Keratinocyte (primary cell): ENCODE results near the gene RET. TPM values are rescaled to one million over a fixed set of nuclear protein-coding genes. Genes with fewer than 3 reads are reported as not detected.

Experiments used
- DNase-seq: peaks from one replicate; pipeline ENCODE4 v3.0.0-alpha.2; 2011; ENCODE audit warnings: low read depth, missing footprints, low spot score
- FAIRE-seq: peaks from 2 replicates; lab custom pipeline; 2011; peaks lifted over from hg19 to GRCh38; lab: Jason Lieb, UNC
- H2AFZ ChIP-seq: 2 replicates; pipeline ENCODE4 v1.6.0; 2012; ENCODE audit warnings: low read length, control low read depth, inconsistent platforms; ENCODE audit not compliant: control insufficient read depth
- H3K27ac ChIP-seq: 2 replicates; pipeline ENCODE4 v1.5.1; 2011; ENCODE audit warnings: low read length; ENCODE audit not compliant: control insufficient read depth, insufficient read depth
- H3K27me3 ChIP-seq: 3 replicates; pipeline ENCODE4 v1.6.0; 2011; ENCODE audit warnings: low read length; ENCODE audit not compliant: control insufficient read depth, insufficient read depth; ENCODE audit errors: extremely low read depth
- H3K36me3 ChIP-seq, 2 experiments: 2 replicates in 1 of 2; 3 replicates in 1 of 2; pipeline ENCODE4 v1.5.1; 2011; ENCODE audit warnings: low read length in 2 of 2, mild to moderate bottlenecking in 1 of 2; ENCODE audit not compliant: control insufficient read depth in 2 of 2, insufficient read depth in 2 of 2; ENCODE audit errors: extremely low read depth in 1 of 2
- H3K4me1 ChIP-seq: 3 replicates; pipeline ENCODE4 v1.5.1; 2011; ENCODE audit warnings: low read length; ENCODE audit not compliant: control insufficient read depth, insufficient read depth; ENCODE audit errors: extremely low read depth
- H3K4me2 ChIP-seq: 3 replicates; pipeline ENCODE4 v1.6.0; 2011; ENCODE audit warnings: low read depth, low read length; ENCODE audit not compliant: control insufficient read depth, insufficient read depth; ENCODE audit errors: extremely low read depth
- H3K4me3 ChIP-seq, 3 experiments: fragments of 200-600 bp in 1 of 3; sonication (generic) in 1 of 3; 2 replicates in 2 of 3; 3 replicates in 1 of 3; pipeline ENCODE4 v1.5.1; 2011 to 2016; ENCODE audit warnings: low read length in 3 of 3, mild to moderate bottlenecking in 3 of 3, control low read depth in 2 of 3, inconsistent platforms in 1 of 3, low read depth in 1 of 3, mixed read lengths in 1 of 3, mixed run types in 1 of 3, moderate library complexity in 1 of 3; ENCODE audit not compliant: control insufficient read depth in 2 of 3, insufficient read depth in 2 of 3; ENCODE audit errors: extremely low read depth in 1 of 3
- H3K79me2 ChIP-seq: 2 replicates; pipeline ENCODE4 v1.6.0; 2012; ENCODE audit warnings: low read length; ENCODE audit not compliant: control insufficient read depth, insufficient read depth
- H3K9ac ChIP-seq: 3 replicates; pipeline ENCODE4 v1.6.0; 2011; ENCODE audit warnings: low read length; ENCODE audit not compliant: control insufficient read depth, insufficient read depth; ENCODE audit errors: extremely low read depth
- H3K9me1 ChIP-seq: 3 replicates; pipeline ENCODE4 v1.6.0; 2011; ENCODE audit warnings: low read length; ENCODE audit not compliant: control insufficient read depth, insufficient read depth; ENCODE audit errors: extremely low read depth
- H3K9me3 ChIP-seq: 2 replicates; pipeline ENCODE4 v1.5.1; 2012; ENCODE audit warnings: low read depth, low read length; ENCODE audit not compliant: control insufficient read depth
- H4K20me1 ChIP-seq: 3 replicates; pipeline ENCODE4 v1.6.0; 2011; ENCODE audit warnings: low read length; ENCODE audit not compliant: control insufficient read depth, insufficient read depth; ENCODE audit errors: extremely low read depth
- EZH2 ChIP-seq: IDR thresholded peaks from one replicate; pipeline ENCODE4 v1.6.1; 2012; ENCODE audit warnings: inconsistent platforms, mild to moderate bottlenecking, low read length, moderate library complexity
- dilution Hi-C: fragments of 300-500 bp; cut with MboI; formaldehyde crosslinking; loops from one replicate; pipeline ENCODE4 v1.7.0; 2020; ENCODE audit warnings: low sequenced_read_pairs; ENCODE audit not compliant: extremely low pct_ligation_motif_present
- polyA plus RNA-seq, 5 experiments: library from polyadenylated mRNA; depleted of rRNA in 3 of 5; stranded (reverse) in 3 of 5; stranded (forward) in 1 of 5; unstranded in 1 of 5; fragments of >200 nt; gene quantifications; 1 replicate in 1 of 5; 2 replicates in 3 of 5; 3 replicates in 1 of 5; pipeline versions ENCODE4 v1.2.1 to v1.2.3, GENCODE V29; 2011 to 2012; ENCODE audit warnings: missing spikeins in 2 of 5, low read depth in 1 of 5, low replicate concordance in 1 of 5
- TF ChIP-seq, protein P1 (sequence below), 3 experiments: IDR thresholded peaks in 1 of 3; conservative IDR thresholded peaks in 1 of 3; optimal IDR thresholded peaks in 1 of 3; 2 replicates in 2 of 3; 3 replicates in 1 of 3; pipeline versions ENCODE3 to v1.5.1; 2011; ENCODE audit warnings: low read length in 3 of 3, mild to moderate bottlenecking in 3 of 3, moderate library complexity in 2 of 3, control low read depth in 1 of 3, inconsistent platforms in 1 of 3; ENCODE audit not compliant: insufficient read depth in 2 of 3; ENCODE audit errors: extremely low read depth in 1 of 3

The RET gene
- polyA plus RNA-seq, 1 donor (not counting 4 experiments of a cell fraction or from before 2014, with no cell fraction given), result 0.21 TPM

DNA sequence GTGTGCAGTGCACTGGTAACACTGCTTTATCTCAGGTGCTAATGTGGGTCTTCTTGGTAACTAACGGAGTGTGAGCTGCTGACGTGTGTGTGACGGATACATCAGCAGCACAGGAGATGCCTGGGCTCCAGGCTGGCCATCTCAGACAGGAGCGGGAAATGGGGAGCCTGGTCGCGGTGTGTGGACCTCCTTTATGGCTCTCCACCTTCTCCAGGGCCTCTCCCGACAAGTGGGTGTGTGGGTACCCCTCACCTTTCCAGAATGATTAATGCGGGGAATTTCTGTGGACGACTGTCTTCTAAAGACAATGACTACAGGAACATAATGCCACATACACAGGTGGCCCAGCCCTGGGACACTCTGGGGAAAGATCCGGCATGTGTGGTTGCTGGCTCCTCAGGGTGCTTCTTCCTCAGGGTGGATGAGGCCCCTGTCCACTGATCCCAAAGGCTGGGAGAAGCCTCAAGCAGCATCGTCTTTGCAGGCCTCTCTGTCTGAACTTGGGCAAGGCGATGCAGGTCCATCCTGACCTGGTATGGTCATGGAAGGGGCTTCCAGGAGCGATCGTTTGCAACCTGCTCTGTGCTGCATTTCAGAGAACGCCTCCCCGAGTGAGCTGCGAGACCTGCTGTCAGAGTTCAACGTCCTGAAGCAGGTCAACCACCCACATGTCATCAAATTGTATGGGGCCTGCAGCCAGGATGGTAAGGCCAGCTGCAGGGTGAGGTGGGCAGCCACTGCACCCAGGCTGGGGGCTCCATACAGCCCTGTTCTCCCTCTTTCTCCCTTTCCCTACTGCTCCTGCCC, 41.1 kb downstream of the RET start:
- FAIRE-seq (no peak), DNase-seq (no peak)
- no peak overlapping the region for H3K4me2 ChIP-seq
- H3K9me1 ChIP-seq, result no peaks in the 10 kb centered on the region
- no peak overlapping the region for H3K9ac ChIP-seq
- no peaks in the 10 kb centered on the region for H3K9me3 ChIP-seq
- no peak overlapping the region for H2AFZ ChIP-seq
- no peaks in the 10 kb centered on the region for H3K36me3 ChIP-seq
- no peaks in the 10 kb centered on the region for H3K79me2 ChIP-seq
- H3K27me3 ChIP-seq, result no peaks in the 10 kb centered on the region
- TF ChIP-seq, protein P1, sequence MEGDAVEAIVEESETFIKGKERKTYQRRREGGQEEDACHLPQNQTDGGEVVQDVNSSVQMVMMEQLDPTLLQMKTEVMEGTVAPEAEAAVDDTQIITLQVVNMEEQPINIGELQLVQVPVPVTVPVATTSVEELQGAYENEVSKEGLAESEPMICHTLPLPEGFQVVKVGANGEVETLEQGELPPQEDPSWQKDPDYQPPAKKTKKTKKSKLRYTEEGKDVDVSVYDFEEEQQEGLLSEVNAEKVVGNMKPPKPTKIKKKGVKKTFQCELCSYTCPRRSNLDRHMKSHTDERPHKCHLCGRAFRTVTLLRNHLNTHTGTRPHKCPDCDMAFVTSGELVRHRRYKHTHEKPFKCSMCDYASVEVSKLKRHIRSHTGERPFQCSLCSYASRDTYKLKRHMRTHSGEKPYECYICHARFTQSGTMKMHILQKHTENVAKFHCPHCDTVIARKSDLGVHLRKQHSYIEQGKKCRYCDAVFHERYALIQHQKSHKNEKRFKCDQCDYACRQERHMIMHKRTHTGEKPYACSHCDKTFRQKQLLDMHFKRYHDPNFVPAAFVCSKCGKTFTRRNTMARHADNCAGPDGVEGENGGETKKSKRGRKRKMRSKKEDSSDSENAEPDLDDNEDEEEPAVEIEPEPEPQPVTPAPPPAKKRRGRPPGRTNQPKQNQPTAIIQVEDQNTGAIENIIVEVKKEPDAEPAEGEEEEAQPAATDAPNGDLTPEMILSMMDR (optimal IDR thresholded peaks at IDR 0.05 in 1 of 3, IDR thresholded peaks at IDR 0.05 in 1 of 3, conservative IDR thresholded peaks at IDR 0.05 in 1 of 3; ENCODE audit: extremely low read depth in 1 of 3, insufficient read depth in 2 of 3, low read length in 3 of 3), result no peak
- no peak for TF ChIP-seq EZH2
- H3K4me3 ChIP-seq, result no peak overlapping the region
- no peaks in the 10 kb centered on the region for H3K4me1 ChIP-seq
- H4K20me1 ChIP-seq, result no peaks in the 10 kb centered on the region
- no peak overlapping the region for H3K27ac ChIP-seq
- dilution Hi-C loops, result no loop called here

DNA sequence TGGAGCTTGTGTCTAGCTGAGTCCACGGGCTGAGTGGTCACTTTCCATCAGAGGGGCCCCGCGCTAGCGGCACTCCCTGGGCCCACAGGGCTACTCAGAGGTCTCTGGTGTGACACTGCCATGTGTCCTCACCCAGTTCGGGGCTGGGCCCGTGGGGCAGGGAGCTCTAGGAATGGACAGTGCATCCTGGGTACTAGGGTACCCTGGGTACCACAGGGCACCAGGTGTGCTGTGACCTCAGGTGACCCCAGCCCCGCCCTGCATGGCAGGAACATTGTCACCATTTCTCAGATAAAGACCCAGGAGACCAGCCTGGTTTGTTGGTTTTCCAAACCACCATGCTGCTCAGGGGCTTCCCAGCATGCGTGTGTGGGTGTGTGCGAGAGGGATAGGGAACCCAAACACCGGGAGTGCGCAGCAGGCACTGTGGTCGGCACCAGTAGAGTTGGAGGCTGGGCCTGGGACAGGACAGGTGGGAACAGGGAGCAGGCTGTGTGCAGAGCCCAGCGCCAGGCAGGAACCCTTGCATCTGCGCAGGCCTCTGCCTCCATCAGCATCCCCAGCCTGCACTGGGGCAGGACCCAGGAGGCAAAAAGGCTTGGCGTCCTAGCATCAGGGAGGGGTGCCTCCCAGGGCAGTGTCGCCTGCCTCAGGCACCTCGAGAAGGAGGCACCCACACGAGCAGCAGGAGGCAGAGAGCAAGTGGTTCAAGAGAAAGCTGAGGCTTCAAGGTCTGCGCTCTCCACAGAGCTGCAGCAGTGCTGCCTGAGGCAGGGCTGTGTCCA, 42.0 kb downstream of the RET start:
- no peak overlapping the region for H3K4me2 ChIP-seq
- H3K9me3 ChIP-seq, result no peaks in the 10 kb centered on the region
- no peaks in the 10 kb centered on the region for H4K20me1 ChIP-seq
- no peaks in the 10 kb centered on the region for H3K79me2 ChIP-seq
- H3K4me1 ChIP-seq, result no peaks in the 10 kb centered on the region
- DNase-seq, result no peak
- H3K4me3 ChIP-seq, result no peak overlapping the region
- no peaks in the 10 kb centered on the region for H3K9me1 ChIP-seq
- no peaks in the 10 kb centered on the region for H3K36me3 ChIP-seq
- TF ChIP-seq, protein P1 (optimal IDR thresholded peaks at IDR 0.05 in 1 of 3, IDR thresholded peaks at IDR 0.05 in 1 of 3, conservative IDR thresholded peaks at IDR 0.05 in 1 of 3; ENCODE audit: extremely low read depth in 1 of 3, insufficient read depth in 2 of 3, low read length in 3 of 3), result no peak
- no peak for TF ChIP-seq EZH2
- no peak overlapping the region for H3K27ac ChIP-seq
- no peaks in the 10 kb centered on the region for H3K27me3 ChIP-seq
- dilution Hi-C loops, result no loop called here
- H3K9ac ChIP-seq, result no peak overlapping the region
- H2AFZ ChIP-seq, result no peak overlapping the region
- no peak for FAIRE-seq
